Dedifferentiated amniotic fluid mesenchymal stem cell (primary cell): ENCODE results near the gene SKIC3.

Experiments
- DNase-seq: peaks from one replicate; pipeline ENCODE4 v3.0.0-alpha.2; 2016; ENCODE audit errors: extremely low spot score

The SKIC3 gene

GRCh38 chr5:95531491-95531890 is 23.3 kb downstream of the SKIC3 start:
- DNase-seq: no peak

- peak; percentile 57 for DNase-seq
Measured at GRCh38 chr5:95530416-95530815, 24.4 kb downstream of the SKIC3 start.

- DNase-seq: no peak
Measured at GRCh38 chr5:95528565-95528964, 26.2 kb downstream of the SKIC3 start.

GRCh38 chr5:95526871-95527270 is 27.9 kb downstream of the SKIC3 start:
- DNase-seq: no peak

GRCh38 chr5:95524423-95524822 is 30.4 kb downstream of the SKIC3 start:
- DNase-seq: no peak

- DNase-seq: no peak
Measured at GRCh38 chr5:95520206-95520605, 34.6 kb downstream of the SKIC3 start.

- no peak for DNase-seq
Measured at GRCh38 chr5:95519681-95520080, 35.1 kb downstream of the SKIC3 start.

GRCh38 chr5:95519151-95519550 is 35.6 kb downstream of the SKIC3 start:
- DNase-seq: no peak

- no peak for DNase-seq
Measured at GRCh38 chr5:95518417-95518816, 36.4 kb downstream of the SKIC3 start.

GRCh38 chr5:95511606-95512005 is 43.2 kb downstream of the SKIC3 start:
- DNase-seq: no peak

GRCh38 chr5:95508550-95508949 is 46.2 kb downstream of the SKIC3 start:
- no peak for DNase-seq
